Esophagus (tissue), 2 donors: ENCODE data around the gene ARHGAP9. TPM values are rescaled to one million over a fixed set of nuclear protein-coding genes. Genes with fewer than 3 reads are reported as not detected.
A peak's percentile ranks its signal among the peaks of the same experiment; 100 is the strongest.

Source experiments
- H3K27ac ChIP-seq, 2 donors: one replicate each; pipeline ENCODE4 v1.5.1; 2013; ENCODE audit warnings: low read depth in 2 of 2, mild to moderate bottlenecking in 2 of 2, inconsistent platforms in 1 of 2, low read length in 1 of 2, moderate library complexity in 1 of 2
- H3K27me3 ChIP-seq, 2 donors: one replicate each; pipeline ENCODE4 v1.6.1; 2013; ENCODE audit warnings: low read length in 2 of 2, control low read depth in 1 of 2, mild to moderate bottlenecking in 1 of 2; ENCODE audit not compliant: insufficient read depth in 2 of 2, control insufficient read depth in 1 of 2
- H3K36me3 ChIP-seq, 2 donors: one replicate each; pipeline ENCODE4 v1.6.1; 2013; ENCODE audit warnings: low read length in 1 of 2; ENCODE audit not compliant: control insufficient read depth in 2 of 2, insufficient read depth in 2 of 2
- H3K4me1 ChIP-seq, 2 donors: one replicate each; pipeline ENCODE4 v1.6.1; 2013; ENCODE audit warnings: low read length in 1 of 2; ENCODE audit not compliant: control insufficient read depth in 2 of 2, insufficient read depth in 2 of 2
- H3K4me3 ChIP-seq, 2 donors: one replicate each; pipeline ENCODE4 v1.5.1; 2013; ENCODE audit warnings: low read length in 2 of 2, mild to moderate bottlenecking in 2 of 2, low read depth in 1 of 2, moderate library complexity in 1 of 2
- H3K9me3 ChIP-seq, 2 donors: one replicate each; pipeline ENCODE4 v1.6.1; 2013; ENCODE audit warnings: mild to moderate bottlenecking in 2 of 2, low read depth in 1 of 2, low read length in 1 of 2, moderate library complexity in 1 of 2; ENCODE audit not compliant: control insufficient read depth in 2 of 2, insufficient read depth in 1 of 2
- WGBS, 2 donors: extraction: QIAGEN DNeasy Blood & Tissue Kit; methylation state at CpG; one replicate each; pipeline ENCODE4 v1.1.7; 2013; 5-methylcytosine and 5-hydroxymethylcytosine counted together
- polyA plus RNA-seq, 2 donors: library from polyadenylated mRNA; stranded (reverse); fragments of 200-250 nt; gene quantifications; one replicate each; pipeline ENCODE4 v1.2.3, GENCODE V29; 2013
- donor health status: healthy with polysubstance abuse.
- donor health status: Bipolar disorder and iron deficiency.

The ARHGAP9 gene
- polyA plus RNA-seq, 2 donors, result 4.3 to 9.2 TPM

- H3K36me3 ChIP-seq, result peaks cover 0 to 3% of the 10 kb centered on the region in 2 donors
- no peaks in the 10 kb centered on the region for H3K9me3 ChIP-seq
- peaks cover 0 to 9% of the 10 kb centered on the region in 2 donors for H3K27me3 ChIP-seq
- no peak overlapping the region for H3K27ac ChIP-seq
- peaks cover 4 to 19% of the 10 kb centered on the region in 2 donors for H3K4me1 ChIP-seq
- peak overlapping the region in 1 of 2 donors; percentile 13 for H3K4me3 ChIP-seq
- 53 to 63% methylated on average over 7 of the region's 7 CpGs for WGBS, 2 donors
Measured at GRCh38 chr12:57474862-57475261, 4.8 kb downstream of the ARHGAP9 start.

GRCh38 chr12:57474430-57474829, 5.2 kb downstream of the ARHGAP9 start:
- Histone ChIP-seq H3K36me3 (peaks cover 0 to 3% of the 10 kb centered on the region in 2 donors), H3K9me3 (no peaks in the 10 kb centered on the region), H3K4me1 (peaks cover 4 to 19% of the 10 kb centered on the region in 2 donors), H3K27me3 (peaks cover 0 to 9% of the 10 kb centered on the region in 2 donors), H3K27ac (no peak overlapping the region), H3K4me3 (no peak overlapping the region)
- 77 to 79% methylated on average over 8 of the region's 8 CpGs for WGBS, 2 donors

GRCh38 chr12:57473886-57474285, 5.8 kb downstream of the ARHGAP9 start:
- peaks cover 0 to 9% of the 10 kb centered on the region in 2 donors for H3K27me3 ChIP-seq
- WGBS, 2 donors, result 87 to 92% methylated on average over 5 of the region's 5 CpGs
- H3K4me3 ChIP-seq, result no peak overlapping the region
- no peaks in the 10 kb centered on the region for H3K9me3 ChIP-seq
- peaks cover 4 to 19% of the 10 kb centered on the region in 2 donors for H3K4me1 ChIP-seq
- H3K36me3 ChIP-seq, result peaks cover 0 to 3% of the 10 kb centered on the region in 2 donors
- H3K27ac ChIP-seq, result no peak overlapping the region

- Histone ChIP-seq H3K27ac (no peak overlapping the region), H3K27me3 (peaks cover 0 to 9% of the 10 kb centered on the region in 2 donors), H3K4me1 (peaks cover 4 to 17% of the 10 kb centered on the region in 2 donors), H3K36me3 (peaks cover 0 to 3% of the 10 kb centered on the region in 2 donors), H3K9me3 (no peaks in the 10 kb centered on the region), H3K4me3 (no peak overlapping the region)
- WGBS, 2 donors, result 52 to 55% methylated on average over 3 of the region's 3 CpGs
Measured at GRCh38 chr12:57473392-57473791, 6.3 kb downstream of the ARHGAP9 start.

- Histone ChIP-seq H3K9me3 (no peaks in the 10 kb centered on the region), H3K4me1 (peaks cover 4 to 17% of the 10 kb centered on the region in 2 donors), H3K4me3 (no peak overlapping the region), H3K27me3 (peaks cover 0 to 9% of the 10 kb centered on the region in 2 donors), H3K27ac (no peak overlapping the region), H3K36me3 (peaks cover 0 to 3% of the 10 kb centered on the region in 2 donors)
- WGBS, 2 donors, result 84 to 90% methylated on average over 3 of the region's 3 CpGs
Measured at GRCh38 chr12:57472391-57472790, 7.3 kb downstream of the ARHGAP9 start.

GRCh38 chr12:57471661-57472060, 8.0 kb downstream of the ARHGAP9 start:
- H3K4me3 ChIP-seq, result no peak overlapping the region
- no peaks in the 10 kb centered on the region for H3K9me3 ChIP-seq
- H3K36me3 ChIP-seq, result peaks cover 0 to 3% of the 10 kb centered on the region in 2 donors
- 82 to 91% methylated on average over 3 of the region's 3 CpGs for WGBS, 2 donors
- H3K4me1 ChIP-seq, result peaks cover 4 to 17% of the 10 kb centered on the region in 2 donors
- H3K27ac ChIP-seq, result no peak overlapping the region
- H3K27me3 ChIP-seq, result peaks cover 0 to 9% of the 10 kb centered on the region in 2 donors

- H3K4me3 ChIP-seq, result no peak overlapping the region
- peaks cover 0 to 7% of the 10 kb centered on the region in 2 donors for H3K27me3 ChIP-seq
- peaks cover 3 to 14% of the 10 kb centered on the region in 2 donors for H3K4me1 ChIP-seq
- no peak overlapping the region for H3K27ac ChIP-seq
- WGBS, 2 donors, result 75 to 83% methylated on average over 4 of the region's 4 CpGs
- no peaks in the 10 kb centered on the region for H3K9me3 ChIP-seq
- peaks cover 0 to 3% of the 10 kb centered on the region in 2 donors for H3K36me3 ChIP-seq
Measured at GRCh38 chr12:57470970-57471656, 8.6 kb downstream of the ARHGAP9 start.

GRCh38 chr12:57470286-57470969, 9.2 kb downstream of the ARHGAP9 start:
- WGBS, 2 donors, result 92 to 93% methylated on average over 14 of the region's 14 CpGs
- Histone ChIP-seq H3K4me3 (no peak overlapping the region), H3K4me1 (peaks cover 0 to 7% of the 10 kb centered on the region in 2 donors), H3K27me3 (peaks cover 0 to 2% of the 10 kb centered on the region in 2 donors), H3K9me3 (no peaks in the 10 kb centered on the region), H3K36me3 (peaks cover 0 to 3% of the 10 kb centered on the region in 2 donors), H3K27ac (no peak overlapping the region)

GRCh38 chr12:57469296-57470164, 10.1 kb downstream of the ARHGAP9 start:
- H3K27ac ChIP-seq, result no peak overlapping the region
- H3K27me3 ChIP-seq, result no peaks in the 10 kb centered on the region
- H3K4me1 ChIP-seq, result no peaks in the 10 kb centered on the region
- H3K4me3 ChIP-seq, result no peak overlapping the region
- H3K9me3 ChIP-seq, result no peaks in the 10 kb centered on the region
- peaks cover 0 to 3% of the 10 kb centered on the region in 2 donors for H3K36me3 ChIP-seq
- WGBS, 2 donors, result 84 to 89% methylated on average over 10 of the region's 10 CpGs
